ENCODE measurements around the gene PIK3CD.

- TF ChIP-seq EZH2phosphoT487 (IDR thresholded peaks at IDR 0.05; ENCODE audit: borderline replicate concordance, low read depth, low read length) (no peak), CTCF (conservative IDR thresholded peaks at IDR 0.05; ENCODE audit: low read length) (no peak)
Observed at GRCh38 chr1:9744106-9744799, 92.7 kb downstream of the PIK3CD start.
